Activated naive CD4-positive, alpha-beta T cell treated with anti-CD3 and anti-CD28 coated beads, Interleukin-2, amount 10 ng/mL, durations not matched to agents 5 hours and 36 hours (primary cell): ENCODE measurements around the gene CDH4. TPM values are rescaled to one million over a fixed set of nuclear protein-coding genes. Genes with fewer than 3 reads are reported as not detected.

Experiments used
- microRNA-seq: library from miRNA; unstranded; fragments of <30 nt; microRNA quantifications from one replicate; pipeline ENCODE4 v1.2.0, GENCODE V29; 2022; ENCODE audit warnings: borderline microRNAs expressed, borderline replicate concordance
- total RNA-seq, 2 experiments: library from RNA; stranded (reverse); gene quantifications; one replicate each; pipeline ENCODE4 v1.2.3, GENCODE V29; 2021

The CDH4 gene
- total RNA-seq = under 1 TPM; 0.07 to 0.13 TPM

DNA sequence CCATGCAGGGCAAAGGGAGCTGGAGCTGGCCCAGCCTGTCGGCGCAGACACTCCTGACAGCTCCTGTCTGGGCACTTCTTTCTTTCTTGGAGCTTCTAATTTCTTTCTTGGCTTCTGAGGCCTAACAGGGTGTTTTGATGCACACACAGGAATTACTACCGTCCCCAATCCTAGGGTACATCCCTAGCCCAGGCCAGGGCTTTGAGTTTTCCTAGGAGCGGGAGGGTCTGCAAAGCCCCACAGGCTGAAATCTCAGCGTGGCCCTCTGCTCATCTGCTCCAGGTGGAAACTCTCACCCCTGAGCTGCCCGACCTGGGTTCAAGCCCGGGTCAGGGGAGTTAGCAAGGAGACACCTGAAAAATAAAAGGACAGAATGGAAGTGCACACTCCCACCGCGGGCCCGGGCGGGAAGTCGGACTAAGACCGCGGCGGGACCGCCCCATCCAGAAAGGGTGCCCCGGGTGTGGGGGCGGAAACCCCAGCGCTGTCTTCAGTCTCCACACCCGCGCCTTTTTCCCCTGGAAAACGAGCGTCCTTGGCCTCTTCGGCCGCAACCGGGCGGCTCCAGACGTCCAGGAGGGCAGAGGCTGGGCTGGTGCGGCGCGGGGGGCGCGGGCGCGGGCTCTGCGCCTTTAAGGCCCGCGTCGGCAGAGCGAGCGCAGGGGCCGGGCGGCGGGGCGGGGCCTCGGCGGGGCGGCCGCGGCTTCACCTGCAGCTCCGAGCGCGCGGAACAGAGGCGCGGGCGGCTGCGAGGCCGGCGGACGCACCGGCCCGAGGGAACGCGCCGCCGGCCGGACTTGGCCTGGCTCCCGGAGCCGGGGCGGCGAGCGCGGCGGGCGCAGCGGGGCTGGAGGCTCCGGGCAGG lies at the start of gene CDH4:
Gene CDH4 (plus strand): TSS at position 733 of the 865 bp plus-strand sequence.

Small RNA genes within 50 kb of the gene (microRNA-seq; reads per million reads assigned to microRNA genes)
- not detected for gene MIR1257
